HFF-Myc (cell line): ENCODE measurements around the gene NRTN.
A peak's percentile ranks its signal among the peaks of the same experiment; 100 is the strongest.
"Not testable (repeated sequence)": the region's sequence is repeated elsewhere in the genome, so short reads cannot be mapped to it uniquely, and the experiment has no call there.

ENCODE experiments used
- DNase-seq: peaks from one replicate; pipeline ENCODE4 v3.0.0-alpha.2; 2011; ENCODE audit warnings: low read depth; ENCODE audit errors: extremely low read depth
- H3K4me3 ChIP-seq: replicated peaks from 2 replicates; pipeline ENCODE4 v1.5.1; 2011; ENCODE audit warnings: low read depth, mild to moderate bottlenecking, control low read depth, low read length
- CTCF ChIP-seq: IDR thresholded peaks from 2 replicates; pipeline ENCODE4 v1.5.1; 2012; ENCODE audit warnings: mild to moderate bottlenecking, low read depth, low read length, control low read depth; ENCODE audit errors: missing control alignments

The NRTN gene

GRCh38 chr19:5774921-5775320 lies 29.9 kb upstream of the NRTN start:
- TF ChIP-seq CTCF: no peak
- no peak for DNase-seq
- peak overlapping the region; percentile 4; the same call in 1 of the 2 replicates for H3K4me3 ChIP-seq

DNA sequence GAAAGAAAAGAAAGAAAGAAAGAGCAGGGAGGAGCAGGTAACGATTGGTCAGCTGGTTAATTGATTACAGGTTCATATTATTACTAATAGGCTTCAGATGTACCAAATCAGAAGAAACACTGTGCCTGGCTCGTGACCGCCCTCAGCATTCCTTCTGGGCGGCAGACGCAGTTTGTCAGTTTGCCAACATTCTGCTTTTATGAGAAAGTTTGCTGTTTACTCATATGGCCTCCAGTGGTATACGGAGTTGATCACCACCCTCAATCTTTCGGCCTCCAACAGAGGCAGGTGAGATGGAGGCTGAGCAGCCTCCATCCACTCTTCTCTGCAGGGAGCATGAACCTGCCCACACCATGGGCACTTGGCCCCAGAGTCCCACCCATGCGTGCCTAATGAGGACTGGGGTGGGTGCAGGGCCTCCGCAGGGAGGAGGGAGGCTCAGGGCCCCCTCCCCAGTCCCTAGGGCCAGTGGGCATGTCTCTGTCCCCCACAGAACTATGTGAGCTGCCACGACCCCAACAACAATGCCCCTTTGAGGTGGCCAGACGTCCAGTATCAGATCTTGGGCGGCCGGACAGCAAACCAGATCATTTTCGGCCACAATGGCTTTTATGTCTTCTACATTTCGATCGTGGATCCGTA lies 29.1 kb upstream of the NRTN start:
- TF ChIP-seq CTCF: no peak
- H3K4me3 ChIP-seq: no peak overlapping the region
- DNase-seq: peak; percentile 90

DNA sequence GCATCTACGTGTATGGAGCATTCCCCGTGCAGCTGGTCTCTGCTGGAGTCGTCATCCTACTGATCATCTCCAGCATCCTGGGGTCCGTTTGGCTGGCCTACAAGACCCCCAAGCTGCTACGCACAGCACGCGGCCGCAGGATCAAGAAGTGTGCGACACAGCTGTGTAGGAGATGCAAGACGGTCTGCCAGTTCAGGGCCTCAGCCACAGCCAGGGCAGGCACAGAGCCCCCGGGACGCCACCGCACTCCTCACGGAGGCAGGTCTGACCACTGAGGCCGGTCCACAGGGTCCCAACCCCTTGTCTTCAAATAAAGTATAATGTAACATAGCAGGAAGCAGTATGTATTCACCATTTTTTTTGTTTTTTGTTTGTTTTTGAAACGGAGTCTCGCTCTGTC lies 26.5 kb upstream of the NRTN start:
- no peak overlapping the region for H3K4me3 ChIP-seq
- no peak for DNase-seq
- no peak for TF ChIP-seq CTCF

- DNase-seq, H3K4me3 ChIP-seq: not testable (repeated sequence)
These were observed 24.0 kb upstream of the NRTN start for GRCh38 chr19:5780916-5781315.

DNA sequence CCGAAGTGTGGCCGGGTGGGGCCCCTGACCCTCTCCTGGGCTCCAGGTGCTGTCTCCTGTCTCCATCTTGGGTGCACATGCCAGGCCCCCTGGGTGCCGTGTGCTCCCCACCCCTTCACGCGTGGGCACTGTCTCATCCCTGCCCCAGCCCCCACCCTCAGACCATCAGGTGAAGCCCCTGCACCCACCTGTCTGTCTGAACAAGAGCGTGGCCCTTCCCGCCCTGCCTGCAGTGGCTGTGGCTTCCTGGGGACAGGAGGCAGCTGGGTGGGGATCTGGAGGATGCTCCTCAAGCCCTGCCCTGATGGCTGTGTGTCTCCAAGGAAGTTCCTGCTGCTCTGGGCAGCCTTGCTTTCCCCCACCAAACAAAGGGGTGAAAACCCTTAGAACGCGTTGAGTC lies 22.5 kb upstream of the NRTN start:
- no peak for DNase-seq
- no peak overlapping the region for H3K4me3 ChIP-seq
- TF ChIP-seq CTCF: no peak

DNA sequence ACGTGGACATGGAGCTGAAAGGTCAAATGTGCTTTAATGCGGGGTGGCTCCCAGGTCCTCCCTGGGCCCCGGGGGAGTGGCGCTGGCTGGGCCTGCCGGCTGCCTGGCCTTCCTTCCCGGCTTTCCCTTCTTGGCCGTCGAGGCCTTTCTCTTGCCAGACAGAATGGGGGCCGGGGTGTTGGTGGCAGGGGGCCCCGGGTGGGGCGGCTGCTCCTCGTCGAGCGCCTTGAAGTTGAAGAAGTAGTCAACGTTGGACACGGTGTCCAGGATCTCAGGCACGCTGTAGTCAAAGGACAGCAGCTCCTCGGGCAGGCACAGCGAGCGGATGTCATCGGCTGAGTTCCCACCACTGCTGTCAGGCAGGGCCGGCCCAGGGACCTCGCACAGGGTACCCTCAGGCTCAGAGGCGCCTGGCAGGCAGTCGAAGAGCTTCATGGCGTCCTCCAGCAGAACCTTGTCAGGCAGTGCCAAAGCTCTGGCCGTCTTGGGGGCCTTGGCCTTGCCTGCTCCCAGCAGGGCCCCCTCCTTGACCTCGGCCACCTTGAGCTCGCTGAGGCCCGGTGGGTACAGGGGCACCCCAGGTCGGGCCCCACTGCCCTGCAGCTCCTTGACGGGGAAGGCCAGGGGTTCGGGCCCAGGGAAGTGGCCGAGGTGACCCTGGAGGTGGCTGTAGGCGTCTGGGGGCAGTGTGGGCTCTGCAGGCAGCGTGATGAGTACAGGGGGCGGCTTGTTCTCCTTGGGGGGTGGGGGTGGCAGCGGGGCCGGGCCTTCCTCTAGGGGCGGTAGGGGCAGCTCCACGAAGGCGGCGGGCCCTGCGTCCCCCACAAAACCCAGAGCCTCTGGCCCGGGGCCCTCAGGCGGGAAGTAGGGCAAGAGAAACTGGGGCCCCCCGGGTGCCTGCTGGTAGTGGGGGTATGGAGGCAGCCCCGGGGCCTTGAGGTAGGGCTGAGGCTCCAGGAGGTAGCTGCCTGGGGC lies 21.6 kb upstream of the NRTN start:
- no peak overlapping the region for H3K4me3 ChIP-seq
- no peak for DNase-seq

More for the DNA sequence above, 21.6 kb upstream of the NRTN start:
- no peak for TF ChIP-seq CTCF
